GM18507 (cell line): ENCODE measurements around the gene ATXN1.

ENCODE experiments used
- DNase-seq: peaks from one replicate; pipeline ENCODE4 v3.0.0; 2011; ENCODE audit warnings: low read depth; ENCODE audit not compliant: insufficient read length; ENCODE audit errors: extremely low spot score
- FAIRE-seq: peaks from 2 replicates; lab custom pipeline; 2011; peaks lifted over from hg19 to GRCh38; lab: Jason Lieb, UNC

The ATXN1 gene

DNA sequence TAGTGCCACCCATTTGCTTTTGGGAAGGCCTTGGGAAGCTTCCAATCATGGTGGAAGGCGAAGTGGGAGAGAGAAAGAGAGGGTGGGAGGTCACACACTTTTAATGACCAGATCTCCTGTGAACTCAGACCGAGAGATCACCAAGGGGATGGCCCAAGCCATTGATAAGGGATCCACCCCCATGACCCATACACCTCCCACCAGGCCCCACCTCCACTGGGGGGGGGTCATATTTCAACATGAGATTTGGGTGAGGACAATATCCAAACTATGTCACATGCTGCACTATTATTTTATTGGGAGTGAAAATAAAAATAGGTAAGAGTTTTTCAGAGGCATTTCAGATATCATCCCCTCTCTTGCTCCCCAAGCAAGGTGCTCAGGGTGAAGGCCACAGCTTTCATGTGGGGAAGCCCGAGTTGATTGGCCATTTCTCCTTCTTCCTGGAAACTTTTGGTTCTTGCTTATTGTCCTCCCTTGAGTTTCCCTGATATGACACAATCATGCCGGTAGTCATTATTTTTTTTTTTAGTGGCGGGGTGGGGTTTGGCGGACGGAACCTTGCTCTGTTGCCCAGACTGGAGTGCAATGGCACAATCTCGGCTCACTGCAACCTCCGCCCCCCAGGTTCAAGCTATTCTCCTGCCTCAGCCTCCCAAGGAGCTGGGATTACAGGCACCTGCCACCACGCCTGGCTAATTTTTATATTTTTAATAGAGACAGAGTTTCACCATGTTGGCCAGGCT, 507.7 kb downstream of the ATXN1 start:
- no peak for FAIRE-seq
- DNase-seq, result no peak

DNA sequence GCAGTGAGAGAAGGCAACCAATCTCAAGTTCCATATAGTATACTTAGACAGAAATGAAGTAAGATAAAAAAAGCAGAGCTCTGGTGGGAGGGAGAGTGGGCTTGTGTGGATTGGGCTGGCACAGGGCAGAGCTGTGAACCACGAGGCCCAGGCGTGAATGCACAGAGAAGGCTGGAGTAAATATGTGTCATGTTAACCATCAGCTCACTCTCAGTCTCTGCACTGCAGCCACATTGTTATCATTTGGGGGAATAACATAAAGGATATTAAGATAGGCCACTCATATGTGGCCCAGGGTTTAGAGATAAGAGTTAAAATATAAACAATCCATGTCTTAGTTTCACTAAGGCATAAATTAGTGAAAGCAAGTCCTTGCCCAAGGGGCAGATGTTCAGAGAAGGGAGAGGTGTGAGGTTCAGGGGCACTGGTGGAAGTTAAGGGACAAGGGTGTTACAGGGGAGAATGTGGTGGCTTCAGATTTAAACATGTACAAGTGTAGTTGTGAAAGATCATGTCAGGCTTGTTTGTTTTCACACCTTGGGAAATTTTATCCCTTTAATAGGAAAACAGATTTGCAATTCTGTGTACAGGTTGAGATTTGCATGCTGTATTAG, 508.5 kb downstream of the ATXN1 start:
- no peak for FAIRE-seq
- DNase-seq, result no peak

DNA sequence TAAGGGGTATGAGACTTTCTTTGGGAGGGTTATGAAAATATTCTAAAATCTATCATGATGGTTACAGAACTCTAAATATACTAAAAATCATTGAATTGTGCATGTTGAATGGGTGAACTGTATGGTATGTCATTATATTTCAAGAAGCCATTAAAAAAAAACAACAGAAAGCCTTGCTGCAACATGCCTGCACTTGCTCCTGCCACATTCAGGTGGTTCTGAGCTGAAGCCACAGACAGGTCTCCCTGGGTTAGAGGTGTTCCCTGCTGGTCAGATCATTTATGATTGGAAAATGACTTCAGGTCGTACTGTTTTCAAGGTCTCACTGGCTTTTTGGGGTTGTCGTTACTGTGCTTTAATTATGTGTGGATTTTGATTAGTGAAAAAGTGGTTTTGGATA, 509.6 kb downstream of the ATXN1 start:
- DNase-seq, result no peak
- no peak for FAIRE-seq

DNA sequence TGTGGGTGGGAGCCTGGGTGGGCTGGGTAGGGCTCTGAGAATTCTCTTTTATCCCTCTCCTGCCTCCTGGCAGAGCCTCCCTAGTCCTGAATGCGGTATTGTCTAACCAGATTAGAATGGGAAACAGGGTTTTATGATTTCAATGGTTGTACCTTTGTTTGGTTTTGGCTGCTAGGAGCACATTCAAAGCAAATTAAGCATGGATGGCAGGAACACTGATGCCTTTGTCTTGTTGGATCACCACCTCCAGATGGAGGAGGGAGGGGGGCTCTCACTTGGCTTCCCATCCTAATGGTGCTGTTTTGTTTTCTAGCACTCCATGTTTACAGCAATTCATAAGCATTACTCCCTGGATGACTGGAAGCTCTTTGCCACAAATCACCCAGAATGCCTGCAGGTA, 511.3 kb downstream of the ATXN1 start:
- FAIRE-seq (no peak), DNase-seq (no peak)
